Fibroblast of peridontal ligament (primary cell): ENCODE results near the gene RAD9A.

Source experiments
- DNase-seq: peaks from one replicate; pipeline ENCODE4 v3.0.0-alpha.2; 2010; ENCODE audit errors: extremely low read depth

Gene RAD9A

DNA sequence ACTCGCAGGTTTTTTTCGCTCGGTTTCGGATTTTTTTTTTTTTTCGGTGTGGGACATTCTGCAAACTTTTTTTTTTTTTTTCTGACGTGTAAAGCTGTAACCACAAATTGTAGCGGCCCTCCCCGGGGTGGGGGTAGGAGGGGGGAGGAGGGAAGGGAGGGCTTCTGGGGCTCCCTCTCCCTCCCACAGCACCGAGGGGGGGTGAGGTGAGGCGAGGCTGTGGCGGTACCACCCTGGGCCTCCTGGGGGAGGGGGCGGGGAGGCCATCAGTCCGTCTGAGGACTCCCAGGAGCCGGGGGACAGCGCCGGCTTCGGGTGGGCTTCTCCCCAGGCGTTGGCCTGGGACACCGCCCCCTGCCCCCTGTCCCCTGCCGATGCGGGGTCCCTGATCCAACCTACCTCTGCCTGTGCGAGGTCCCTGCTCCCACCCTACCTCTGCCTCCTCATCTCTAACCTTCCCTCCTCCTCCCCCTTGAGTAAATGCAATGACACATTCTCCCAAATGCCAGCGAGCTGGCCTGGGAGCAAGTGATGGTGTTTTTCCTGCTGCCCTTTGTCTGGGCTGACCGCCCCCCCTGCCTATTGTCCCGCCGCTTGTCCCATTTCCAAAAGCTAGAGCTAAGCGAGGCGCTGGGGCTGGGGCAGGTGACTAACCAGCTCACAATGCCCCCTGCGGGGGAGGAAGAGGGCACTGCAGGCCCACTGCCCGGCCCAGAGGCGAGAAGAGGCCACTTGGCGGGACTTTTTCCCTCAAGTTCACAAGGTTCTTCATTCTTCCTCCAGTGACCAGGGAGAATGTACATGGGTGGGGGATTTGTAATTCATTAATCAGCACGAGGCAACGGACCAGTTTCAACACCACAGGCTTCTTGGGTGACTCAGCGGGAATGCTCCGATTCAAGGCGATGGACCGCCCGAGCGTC is 17.9 kb upstream of the RAD9A start:
- peak; percentile 95 for DNase-seq

DNA sequence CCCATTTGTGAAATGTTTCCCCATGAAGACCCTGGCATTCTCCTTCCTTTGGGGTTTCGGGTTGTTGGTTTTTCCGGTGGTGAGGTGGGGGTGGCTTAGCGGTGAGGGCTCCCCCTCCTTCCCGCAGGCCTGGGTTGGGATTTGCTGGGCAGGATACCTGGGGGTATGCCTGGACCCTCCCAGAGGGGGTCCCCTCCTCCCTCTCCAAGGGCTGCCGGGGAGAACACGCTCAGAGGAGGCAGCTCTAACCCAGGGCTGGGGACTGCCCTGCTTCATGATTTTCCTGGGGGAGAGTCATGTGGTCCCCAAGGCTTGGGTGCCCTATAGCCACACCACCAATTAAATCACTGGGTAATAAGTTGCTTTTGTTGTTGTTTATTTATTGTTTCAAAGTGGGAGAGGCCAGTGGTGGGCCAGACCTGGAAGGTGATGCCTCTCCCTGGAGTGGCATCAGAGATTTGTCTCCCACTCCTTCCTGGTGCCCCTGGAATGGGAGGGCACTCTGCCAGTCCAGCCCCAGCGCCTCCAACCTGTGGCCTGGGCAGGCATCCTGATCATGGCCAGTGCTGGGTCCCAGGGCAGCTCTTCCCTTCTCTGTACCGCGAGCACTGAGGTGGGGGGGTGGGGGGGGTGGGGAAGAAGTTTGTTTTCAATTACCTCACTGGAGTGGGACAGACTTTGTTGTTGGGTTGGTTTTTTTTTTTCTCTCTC is 17.1 kb upstream of the RAD9A start:
- DNase-seq = no peak

DNA sequence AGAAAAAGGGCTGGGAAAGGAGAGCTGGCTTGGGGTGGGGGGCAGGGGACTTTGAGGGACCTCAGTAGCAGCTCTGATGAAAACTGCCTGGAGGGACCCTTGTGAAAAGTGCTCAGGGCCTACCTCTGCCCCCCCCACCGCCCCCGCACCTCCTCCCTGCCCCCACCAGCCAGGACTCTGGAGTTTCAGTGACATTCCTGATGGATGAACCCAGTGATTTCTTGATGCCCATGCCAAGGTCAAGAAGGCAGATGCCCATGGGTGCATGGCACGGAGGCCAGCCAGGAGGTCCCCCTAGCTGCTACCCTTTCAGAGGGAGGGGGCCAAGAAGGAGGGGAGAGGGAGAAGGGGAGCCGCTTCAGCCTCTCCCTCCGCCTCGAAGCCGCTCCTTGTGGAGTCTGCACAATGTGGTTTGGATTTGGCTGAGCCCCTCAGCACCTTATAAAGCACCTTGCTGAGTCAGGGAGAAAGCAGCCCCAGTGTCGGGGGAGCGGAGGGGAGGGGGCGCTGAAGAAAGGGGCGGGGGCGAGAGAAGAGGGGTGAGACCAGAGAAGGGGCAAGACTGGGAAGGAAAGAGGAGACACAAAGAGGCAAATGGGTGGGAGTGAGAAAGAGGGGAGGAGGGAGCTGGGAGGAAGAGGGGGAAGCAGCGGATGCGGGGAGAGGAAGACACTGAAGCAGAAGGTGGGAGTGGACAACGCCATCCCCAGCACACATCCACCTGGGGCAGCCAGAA is 16.3 kb upstream of the RAD9A start:
- no peak for DNase-seq

DNA sequence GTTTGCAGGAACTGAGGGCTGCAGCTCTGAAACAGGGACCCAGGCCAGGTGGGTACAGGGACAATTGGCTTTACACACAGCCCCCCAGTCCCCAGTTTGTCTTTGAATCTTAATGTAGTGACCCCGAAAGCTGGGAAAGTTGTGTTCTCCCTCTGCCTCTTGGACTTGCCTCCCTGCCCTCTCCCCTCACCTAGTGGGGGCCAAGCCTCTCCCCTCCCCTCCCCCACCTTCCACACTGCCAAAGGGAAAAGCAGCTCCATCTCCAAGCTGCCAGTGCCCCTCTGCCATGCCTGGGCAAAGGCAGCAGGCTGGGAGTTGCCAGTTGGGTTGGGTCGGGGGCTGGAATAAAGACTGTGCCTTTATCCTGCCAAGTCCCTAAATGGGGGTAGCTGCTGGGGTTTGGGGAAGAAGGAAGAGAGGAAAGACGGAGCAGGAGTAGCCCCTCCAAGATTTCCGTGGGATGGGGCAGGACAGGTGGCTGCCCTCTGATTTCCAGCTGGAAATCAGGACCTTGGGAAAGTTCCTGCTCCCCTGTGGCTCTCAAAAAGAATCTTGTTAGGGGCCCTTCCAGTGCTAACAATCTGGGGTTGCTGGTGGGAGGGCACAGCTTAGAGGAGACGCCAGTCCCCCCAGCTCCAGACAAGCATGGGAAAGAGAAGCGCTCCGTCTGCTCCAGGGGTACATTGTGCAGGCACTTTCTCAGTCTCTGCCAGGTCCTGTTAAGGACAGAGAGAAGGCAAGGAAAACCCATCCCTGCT is 15.5 kb upstream of the RAD9A start:
- DNase-seq = no peak

DNA sequence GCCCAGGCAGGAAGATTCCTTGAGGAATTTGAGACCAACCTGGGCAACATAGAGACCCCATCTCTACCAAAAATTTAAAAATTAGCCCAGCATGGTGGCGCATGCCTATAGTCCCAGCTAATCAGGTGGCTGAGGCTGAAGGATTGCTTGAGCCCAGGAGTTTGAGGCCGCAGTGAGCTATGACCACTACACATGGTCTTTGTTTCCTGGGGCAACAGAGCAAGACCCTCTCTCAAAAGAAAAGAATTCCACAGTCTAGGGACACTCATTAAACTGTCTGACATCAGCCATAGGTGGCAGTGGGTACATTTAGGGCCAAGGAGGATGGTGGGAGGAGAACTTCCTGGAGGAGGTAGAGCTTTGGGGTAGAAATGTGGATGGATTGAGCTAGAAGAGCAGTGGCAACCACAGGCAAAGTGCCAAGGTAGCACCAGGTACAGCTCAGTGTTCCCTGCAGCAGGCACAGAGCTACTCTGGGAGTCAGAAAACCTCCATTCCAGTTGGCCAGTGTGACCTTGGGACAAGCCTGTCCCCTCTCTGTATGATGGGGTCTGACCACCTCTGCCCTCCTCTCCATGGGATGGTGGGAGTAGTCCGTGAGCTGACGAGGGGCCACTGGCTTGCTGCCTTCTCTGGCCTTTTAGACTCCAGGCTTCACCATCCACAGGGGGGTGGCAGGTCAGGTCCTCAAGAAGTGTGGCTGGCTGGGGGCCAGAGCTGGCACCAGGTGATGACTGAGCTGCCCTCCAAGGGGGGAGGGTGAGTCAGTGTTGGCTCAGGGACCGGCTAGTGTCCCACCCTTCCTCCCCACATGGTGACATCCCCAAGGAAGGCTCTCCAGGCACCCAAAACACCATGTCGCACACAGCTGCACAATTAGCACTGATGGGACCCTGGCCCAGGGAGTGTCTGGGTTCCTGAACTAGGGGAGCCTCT is 14.6 kb upstream of the RAD9A start:
- DNase-seq = no peak

DNA sequence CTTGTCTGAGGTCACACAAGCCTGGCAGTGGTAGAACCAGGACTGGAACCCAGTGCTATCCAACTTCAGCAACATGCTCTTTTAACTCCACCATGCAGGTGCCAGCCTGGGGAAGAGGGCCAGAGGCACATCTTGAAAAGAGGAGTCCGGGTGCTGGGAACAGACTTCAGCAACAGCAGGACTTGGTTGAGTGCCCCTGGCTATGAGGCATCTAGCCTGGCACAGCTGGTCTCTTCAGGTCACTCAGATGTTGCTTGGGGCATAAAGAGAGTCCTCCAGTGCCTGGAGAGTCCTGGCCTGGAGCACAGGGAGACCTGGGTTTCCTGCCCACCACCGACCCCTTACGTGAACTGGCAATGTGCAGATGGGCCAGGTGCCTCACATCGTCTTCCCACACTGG is 13.2 kb upstream of the RAD9A start:
- no peak for DNase-seq

DNA sequence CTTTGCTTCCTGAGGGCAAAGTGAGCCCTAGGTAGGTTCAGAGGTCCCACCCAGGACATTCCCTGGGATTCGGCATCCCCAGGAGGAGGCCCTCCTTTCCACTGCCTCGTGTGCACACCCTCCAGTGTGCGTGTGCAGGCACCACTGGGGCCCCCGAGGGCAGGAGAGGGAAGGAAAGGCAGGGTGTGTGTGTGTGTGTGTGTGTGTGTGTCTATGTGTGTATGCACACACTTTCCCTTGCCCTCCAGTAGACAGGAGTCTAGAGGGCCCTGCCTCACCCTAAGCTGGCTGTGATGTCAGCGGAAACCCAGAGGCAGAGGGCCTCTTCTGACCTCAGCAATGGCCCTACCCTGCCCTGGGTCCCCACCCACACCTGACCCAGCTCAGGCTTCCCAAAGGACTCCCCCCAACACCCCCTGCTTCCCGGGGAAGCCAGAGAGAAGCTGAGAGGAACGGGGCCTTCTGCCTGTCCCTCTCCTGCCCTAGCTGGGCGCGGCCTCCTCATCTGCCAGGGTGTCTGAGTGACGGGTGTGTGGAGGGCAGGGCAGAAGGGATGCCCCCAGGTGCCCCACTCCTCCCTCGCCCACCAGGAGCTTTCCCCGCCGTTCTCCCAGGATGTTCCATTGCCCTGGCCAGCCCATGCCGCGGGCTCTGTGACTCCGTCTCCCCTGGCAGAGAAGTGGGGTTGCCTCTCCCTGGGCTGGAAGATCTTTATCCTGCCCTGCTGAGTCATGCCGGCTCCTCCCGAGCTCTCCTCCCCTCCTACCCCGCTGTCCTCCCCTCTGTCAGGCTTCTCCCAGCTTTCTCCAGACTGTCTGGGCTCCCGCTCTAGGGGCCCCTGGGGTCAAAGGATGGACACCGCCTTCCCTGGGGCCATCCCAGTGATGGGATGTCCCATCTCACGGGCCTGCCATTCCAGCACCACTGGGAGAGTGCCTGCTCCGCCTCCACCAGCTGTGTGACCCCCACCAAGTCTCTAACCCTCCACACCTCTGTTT is 12.4 kb upstream of the RAD9A start:
- DNase-seq = no peak

DNA sequence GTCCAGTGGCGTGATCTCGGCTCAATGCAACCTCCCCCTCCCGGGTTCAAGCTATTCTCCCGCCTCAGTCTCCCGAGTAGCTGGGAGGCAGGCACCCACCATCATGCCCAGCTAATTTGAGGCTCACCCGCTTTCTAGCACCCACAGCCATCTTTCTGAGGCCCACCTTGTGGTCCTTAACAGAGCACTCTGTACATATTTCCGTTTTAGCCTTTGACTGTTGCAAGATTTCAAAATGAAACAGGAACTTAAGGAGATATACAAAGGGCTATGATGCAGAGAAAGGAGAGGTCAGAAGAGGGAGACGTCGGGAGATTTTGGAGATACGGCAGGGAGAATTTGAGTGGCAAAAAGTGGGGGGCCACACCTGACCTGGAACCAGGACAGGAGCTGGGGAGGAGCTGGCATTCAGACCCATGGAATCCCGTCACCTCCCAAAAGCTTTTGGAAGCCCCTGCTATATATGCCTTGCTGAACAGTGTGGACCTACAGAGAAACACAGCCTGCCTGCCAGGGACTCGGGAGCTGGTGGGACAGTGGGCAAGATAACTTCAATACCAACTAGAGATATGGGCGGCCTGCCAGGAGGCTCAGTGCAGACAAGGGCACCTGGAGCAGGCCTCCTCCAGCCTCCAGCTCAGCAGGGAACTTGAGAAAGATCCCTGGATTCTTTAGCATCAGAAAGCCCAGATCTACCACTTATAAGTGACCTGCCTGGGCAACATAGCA is 10.4 kb upstream of the RAD9A start:
- DNase-seq = no peak

DNA sequence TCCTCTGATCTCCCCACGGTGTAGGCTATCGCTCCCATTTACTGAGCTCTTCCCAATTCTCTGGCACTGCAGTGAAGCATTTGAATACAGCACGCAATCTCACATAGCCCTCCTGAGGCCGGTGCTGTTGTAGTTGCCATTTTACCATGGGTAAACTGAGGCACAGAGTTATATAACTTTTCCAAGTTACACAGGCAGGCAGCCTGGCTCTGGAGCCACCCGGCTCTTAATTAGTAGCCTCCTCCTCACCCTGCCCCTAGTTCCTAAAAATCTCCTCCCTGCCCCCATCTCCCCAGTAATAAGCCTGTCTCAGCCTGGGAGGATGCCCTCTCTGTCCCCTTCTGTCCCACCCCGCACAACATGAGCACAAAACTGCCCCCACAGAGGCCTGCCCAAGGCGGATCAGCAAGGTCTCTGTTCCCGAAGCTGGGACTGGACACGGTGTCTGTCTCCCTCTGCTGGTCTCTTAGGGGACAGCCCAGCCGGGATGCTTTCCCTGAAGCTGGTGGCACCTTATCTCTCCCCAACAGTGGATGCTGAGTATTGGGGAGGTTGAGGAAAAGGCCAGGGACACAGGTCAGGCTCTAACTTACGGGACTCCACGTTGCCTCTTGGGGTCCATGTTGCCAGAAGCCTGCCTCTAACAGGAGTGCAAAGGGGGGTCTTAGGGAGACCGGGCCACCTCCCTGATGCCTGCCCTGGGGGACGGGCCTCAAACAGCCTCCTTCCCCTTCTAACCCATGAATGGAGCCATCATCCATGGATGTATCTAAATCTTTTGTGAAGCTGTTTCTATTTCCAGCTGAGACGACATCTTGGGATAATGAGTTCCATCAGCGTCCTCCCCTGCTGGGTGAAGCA is 9.3 kb upstream of the RAD9A start:
- DNase-seq = peak; percentile 79

DNA sequence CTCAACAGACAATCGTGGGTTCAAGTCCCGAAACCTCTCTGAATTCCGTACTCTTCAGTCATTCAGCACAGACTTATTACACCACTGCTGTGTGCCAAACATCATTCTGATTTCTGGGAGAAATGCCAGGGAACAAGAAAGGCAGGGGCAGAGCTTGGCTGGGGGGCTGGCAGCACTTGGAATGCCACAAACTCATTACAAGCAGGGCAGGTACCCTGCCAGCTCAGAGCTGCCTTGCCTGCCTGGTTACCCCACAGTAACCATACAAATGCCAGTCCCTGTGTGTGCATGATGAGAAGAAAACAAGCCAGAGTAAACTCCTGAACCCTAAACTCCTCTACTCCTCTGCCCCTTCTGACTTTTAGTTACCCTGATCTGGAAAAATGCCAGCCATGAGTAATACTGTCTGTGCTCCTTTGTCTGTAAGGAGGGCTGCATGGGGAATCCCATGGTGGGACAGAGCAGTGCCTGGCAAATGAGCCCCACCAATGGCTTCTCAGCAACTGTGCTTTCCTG is 6.9 kb upstream of the RAD9A start:
- peak; percentile 65 for DNase-seq

DNA sequence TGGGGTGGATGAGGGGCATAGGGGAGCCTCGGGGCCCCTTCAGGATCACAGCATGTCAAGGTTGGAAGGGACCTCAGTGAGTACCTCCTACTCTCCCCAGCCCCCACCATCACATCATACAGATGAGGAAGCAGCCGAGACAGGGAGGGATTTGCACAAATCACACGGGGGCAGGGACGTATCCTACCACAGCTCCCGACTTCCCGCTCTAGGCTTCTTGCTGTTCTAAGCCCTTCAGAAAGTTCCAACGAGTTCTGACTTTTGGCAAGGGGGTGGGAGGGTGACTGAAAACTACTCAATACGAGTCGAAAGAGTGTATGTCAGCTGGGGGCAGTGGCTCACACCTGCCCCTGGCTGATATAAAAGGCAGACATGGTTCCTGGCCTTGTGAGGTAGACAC is 4.7 kb upstream of the RAD9A start:
- DNase-seq = no peak

DNA sequence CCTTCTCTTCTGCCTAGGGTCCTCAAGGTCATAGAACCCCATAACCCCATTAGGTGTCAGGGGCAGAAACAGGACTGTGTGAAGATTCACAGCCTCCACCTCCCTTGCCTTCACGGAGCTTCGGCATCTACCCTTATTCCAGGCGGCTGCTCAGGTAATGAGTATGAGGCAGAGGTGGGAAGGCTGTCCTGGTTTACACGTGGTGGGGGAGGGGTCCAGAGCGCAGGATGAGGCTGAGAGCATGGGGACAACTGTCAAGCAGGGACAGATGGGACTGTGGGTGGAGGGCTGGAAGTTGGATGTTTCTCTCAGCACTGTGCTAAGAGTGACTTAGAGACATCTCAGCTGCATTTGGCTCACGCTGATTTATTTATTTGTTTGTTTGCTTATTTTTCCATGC is 4.3 kb upstream of the RAD9A start:
- DNase-seq = no peak

DNA sequence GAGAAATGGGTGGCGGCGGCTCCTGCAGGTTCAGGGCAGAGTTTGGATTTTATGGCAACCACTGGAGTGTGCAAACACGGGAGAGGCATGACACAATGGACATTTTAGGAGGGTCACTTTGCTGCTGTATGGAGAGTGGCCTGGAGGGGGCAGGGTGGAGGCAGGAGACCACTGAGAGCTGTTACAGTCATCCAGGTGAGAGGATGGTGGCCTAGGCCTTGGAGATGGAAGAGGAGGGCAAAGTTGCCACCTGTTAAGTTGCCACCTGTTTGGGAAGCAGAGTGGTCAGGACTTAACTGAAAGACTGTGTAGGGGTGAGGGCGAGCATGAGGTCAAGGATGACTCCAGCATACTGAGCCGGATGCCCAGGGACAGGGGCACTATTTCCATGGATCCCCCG is 2.3 kb upstream of the RAD9A start:
- DNase-seq = no peak

DNA sequence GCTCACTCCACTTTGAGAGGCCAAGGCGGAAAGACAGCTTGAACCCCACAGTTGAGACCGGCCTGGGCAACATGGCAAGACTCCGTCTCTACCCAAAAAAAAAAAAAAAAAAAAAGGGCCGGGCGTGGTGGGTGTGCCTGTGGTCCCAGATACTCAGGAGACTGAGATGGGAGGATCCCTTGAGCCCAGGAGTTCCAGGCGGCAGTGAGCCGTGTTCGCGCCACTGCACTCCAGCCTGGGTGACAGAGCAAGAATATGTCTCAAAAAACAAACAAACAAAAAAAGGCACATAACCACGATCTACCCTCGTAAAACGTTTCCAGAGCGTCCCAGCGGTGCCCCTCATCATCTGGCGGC is 861 bp upstream of the RAD9A start:
- DNase-seq = no peak

DNA sequence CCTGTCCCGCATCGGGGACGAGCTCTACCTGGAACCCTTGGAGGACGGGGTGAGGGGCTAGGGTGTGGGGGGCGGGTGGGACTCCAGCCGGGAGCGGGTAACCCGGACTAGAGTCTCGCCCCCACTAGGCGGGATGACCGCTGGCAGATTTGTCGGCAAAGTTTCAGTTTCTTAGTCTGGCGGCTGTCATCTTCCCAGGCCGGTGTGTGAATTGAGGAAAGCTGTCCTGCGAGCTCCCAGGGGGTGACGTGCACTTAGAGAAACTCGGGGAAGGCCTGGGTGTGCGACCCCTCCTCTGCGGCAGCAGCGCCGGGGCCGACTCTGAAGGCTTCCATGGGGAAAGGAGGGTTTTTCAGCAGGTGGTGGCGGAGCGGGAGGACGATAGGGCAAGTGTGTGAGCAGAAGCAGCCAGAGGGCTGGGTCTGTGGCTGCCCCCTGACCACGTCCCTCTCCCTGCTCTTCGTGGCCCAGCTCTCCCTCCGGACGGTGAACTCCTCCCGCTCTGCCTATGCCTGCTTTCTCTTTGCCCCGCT is 463 bp downstream of the RAD9A start:
- no peak for DNase-seq

DNA sequence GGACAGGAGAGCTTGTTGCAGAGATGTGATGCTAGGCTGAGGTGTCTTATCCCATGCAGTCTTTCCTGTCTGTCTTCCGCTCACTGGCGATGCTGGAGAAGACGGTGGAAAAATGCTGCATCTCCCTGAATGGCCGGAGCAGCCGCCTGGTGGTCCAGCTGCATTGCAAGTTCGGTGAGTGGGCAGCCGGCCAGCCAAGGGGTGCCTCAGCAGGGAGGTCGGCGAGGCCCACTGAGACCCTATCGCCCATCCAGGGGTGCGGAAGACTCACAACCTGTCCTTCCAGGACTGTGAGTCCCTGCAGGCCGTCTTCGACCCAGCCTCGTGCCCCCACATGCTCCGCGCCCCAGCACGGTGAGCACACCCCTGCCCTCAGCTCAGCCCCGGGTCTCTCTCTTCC is 1.7 kb downstream of the RAD9A start:
- DNase-seq = no peak

DNA sequence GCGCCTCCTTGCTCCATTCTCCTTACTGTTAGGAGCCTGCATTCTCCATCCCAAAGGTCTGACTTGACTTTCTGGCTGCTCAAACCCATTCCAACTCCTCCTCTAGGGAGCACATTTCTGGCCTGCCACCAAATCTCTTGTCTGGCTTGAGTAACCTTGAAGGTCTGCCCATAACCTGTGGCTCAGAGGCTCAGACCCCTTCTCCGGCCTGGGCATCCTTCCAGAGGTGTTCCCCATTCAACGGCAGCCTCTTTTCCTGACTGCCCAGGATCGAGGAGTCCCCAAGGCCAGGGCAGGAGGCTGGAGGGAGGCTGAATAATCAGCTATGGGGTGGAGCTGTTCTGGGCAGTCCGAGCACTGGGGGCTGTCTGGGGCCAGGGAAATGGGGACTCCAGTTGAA is 2.2 kb downstream of the RAD9A start:
- no peak for DNase-seq
